ENCODE data around the gene TBC1D22B.
"Not testable (repeated sequence)": the region's sequence is repeated elsewhere in the genome, so short reads cannot be mapped to it uniquely, and the experiment has no call there.

Gene TBC1D22B

GRCh38 chr6:37289931-37290330, 32.4 kb downstream of the TBC1D22B start:
- DNase-seq = no peak
- Mint-ChIP-seq H3K4me1 (ENCODE audit: low read depth) (peaks cover 30% of the 10 kb centered on the region), H3K4me3 (no peak overlapping the region), H3K36me3 (ENCODE audit: low read depth) (peaks cover 80% of the 10 kb centered on the region), H3K27ac (peak overlapping the region; percentile 82), H3K27me3 (no peaks in the 10 kb centered on the region), H3K9me3 (no peaks in the 10 kb centered on the region)

GRCh38 chr6:37293426-37293825, 35.9 kb downstream of the TBC1D22B start:
- H3K4me3 Mint-ChIP-seq = no peak overlapping the region
- peaks cover 17% of the 10 kb centered on the region for H3K4me1 Mint-ChIP-seq (ENCODE audit: low read depth)
- H3K9me3 Mint-ChIP-seq = no peaks in the 10 kb centered on the region
- peaks cover 74% of the 10 kb centered on the region for H3K36me3 Mint-ChIP-seq (ENCODE audit: low read depth)
- DNase-seq = no peak
- H3K27me3 Mint-ChIP-seq = no peaks in the 10 kb centered on the region
- H3K27ac Mint-ChIP-seq = no peak overlapping the region

- not testable (repeated sequence) for H3K27me3 Mint-ChIP-seq; H3K4me1 Mint-ChIP-seq (ENCODE audit: low read depth); H3K4me3 Mint-ChIP-seq; H3K27ac Mint-ChIP-seq; H3K9me3 Mint-ChIP-seq; DNase-seq
- peaks cover 73% of the 10 kb centered on the region for H3K36me3 Mint-ChIP-seq (ENCODE audit: low read depth)
Measured at GRCh38 chr6:37297637-37298036, 40.1 kb downstream of the TBC1D22B start.

- Mint-ChIP-seq H3K27me3 (no peaks in the 10 kb centered on the region), H3K36me3 (ENCODE audit: low read depth) (peaks cover 76% of the 10 kb centered on the region), H3K9me3 (no peaks in the 10 kb centered on the region), H3K27ac (no peak overlapping the region), H3K4me1 (ENCODE audit: low read depth) (peaks cover 3% of the 10 kb centered on the region), H3K4me3 (no peak overlapping the region)
- no peak for DNase-seq
Measured at GRCh38 chr6:37298958-37299357, 41.4 kb downstream of the TBC1D22B start.

- peaks cover 80% of the 10 kb centered on the region for H3K36me3 Mint-ChIP-seq (ENCODE audit: low read depth)
- H3K27me3 Mint-ChIP-seq = no peaks in the 10 kb centered on the region
- H3K27ac Mint-ChIP-seq = no peak overlapping the region
- H3K9me3 Mint-ChIP-seq = no peaks in the 10 kb centered on the region
- no peak overlapping the region for H3K4me3 Mint-ChIP-seq
- DNase-seq = no peak
- peaks cover 3% of the 10 kb centered on the region for H3K4me1 Mint-ChIP-seq (ENCODE audit: low read depth)
Measured at GRCh38 chr6:37299990-37300389, 42.4 kb downstream of the TBC1D22B start.

GRCh38 chr6:37302086-37302686, 44.6 kb downstream of the TBC1D22B start:
- DNase-seq = no peak
- Mint-ChIP-seq H3K4me3 (no peak overlapping the region), H3K4me1 (ENCODE audit: low read depth) (peaks cover 3% of the 10 kb centered on the region), H3K9me3 (no peaks in the 10 kb centered on the region), H3K36me3 (ENCODE audit: low read depth) (peaks cover 81% of the 10 kb centered on the region), H3K27me3 (no peaks in the 10 kb centered on the region), H3K27ac (no peak overlapping the region)

- peaks cover 3% of the 10 kb centered on the region for H3K4me1 Mint-ChIP-seq (ENCODE audit: low read depth)
- H3K27ac Mint-ChIP-seq = no peak overlapping the region
- H3K27me3 Mint-ChIP-seq = no peaks in the 10 kb centered on the region
- DNase-seq = no peak
- H3K36me3 Mint-ChIP-seq (ENCODE audit: low read depth) = peaks cover 79% of the 10 kb centered on the region
- H3K9me3 Mint-ChIP-seq = no peaks in the 10 kb centered on the region
- no peak overlapping the region for H3K4me3 Mint-ChIP-seq
Measured at GRCh38 chr6:37303091-37303660, 45.6 kb downstream of the TBC1D22B start.

GRCh38 chr6:37303891-37304503, 46.4 kb downstream of the TBC1D22B start:
- Mint-ChIP-seq H3K36me3 (ENCODE audit: low read depth) (peaks cover 78% of the 10 kb centered on the region), H3K4me3 (no peak overlapping the region), H3K4me1 (ENCODE audit: low read depth) (peaks cover under 1% of the 10 kb centered on the region), H3K27ac (no peak overlapping the region), H3K27me3 (no peaks in the 10 kb centered on the region), H3K9me3 (no peaks in the 10 kb centered on the region)
- no peak for DNase-seq

GRCh38 chr6:37304766-37305165, 47.2 kb downstream of the TBC1D22B start:
- Mint-ChIP-seq H3K9me3 (no peaks in the 10 kb centered on the region), H3K4me1 (ENCODE audit: low read depth) (no peaks in the 10 kb centered on the region), H3K27me3 (no peaks in the 10 kb centered on the region), H3K36me3 (ENCODE audit: low read depth) (peaks cover 75% of the 10 kb centered on the region), H3K27ac (no peak overlapping the region), H3K4me3 (no peak overlapping the region)
- DNase-seq = no peak

GRCh38 chr6:37305841-37306425, 48.4 kb downstream of the TBC1D22B start:
- DNase-seq = no peak
- Mint-ChIP-seq H3K4me3 (no peak overlapping the region), H3K9me3 (no peaks in the 10 kb centered on the region), H3K4me1 (ENCODE audit: low read depth) (no peaks in the 10 kb centered on the region), H3K36me3 (ENCODE audit: low read depth) (peaks cover 68% of the 10 kb centered on the region), H3K27ac (no peak overlapping the region), H3K27me3 (no peaks in the 10 kb centered on the region)

GRCh38 chr6:37306624-37307222, 49.2 kb downstream of the TBC1D22B start:
- no peak overlapping the region for H3K4me3 Mint-ChIP-seq

GRCh38 chr6:37307484-37307883, 49.9 kb downstream of the TBC1D22B start:
- H3K4me1 Mint-ChIP-seq (ENCODE audit: low read depth); H3K4me3 Mint-ChIP-seq; H3K27me3 Mint-ChIP-seq; H3K9me3 Mint-ChIP-seq; H3K27ac Mint-ChIP-seq; DNase-seq: not testable (repeated sequence)
- peaks cover 67% of the 10 kb centered on the region for H3K36me3 Mint-ChIP-seq (ENCODE audit: low read depth)

More at GRCh38 chr6:37306624-37307222, 49.2 kb downstream of the TBC1D22B start:
- no peaks in the 10 kb centered on the region for H3K4me1 Mint-ChIP-seq (ENCODE audit: low read depth)
- H3K27ac Mint-ChIP-seq = no peak overlapping the region
- H3K36me3 Mint-ChIP-seq (ENCODE audit: low read depth) = peaks cover 67% of the 10 kb centered on the region
- no peak for DNase-seq
- H3K9me3 Mint-ChIP-seq = no peaks in the 10 kb centered on the region
- H3K27me3 Mint-ChIP-seq = no peaks in the 10 kb centered on the region

GRCh38 chr6:37308069-37308815, 50.7 kb downstream of the TBC1D22B start:
- no peak overlapping the region for H3K27ac Mint-ChIP-seq
- H3K4me3 Mint-ChIP-seq = no peak overlapping the region
- no peaks in the 10 kb centered on the region for H3K27me3 Mint-ChIP-seq
- no peak for DNase-seq
- no peaks in the 10 kb centered on the region for H3K9me3 Mint-ChIP-seq
- no peaks in the 10 kb centered on the region for H3K4me1 Mint-ChIP-seq (ENCODE audit: low read depth)
- H3K36me3 Mint-ChIP-seq (ENCODE audit: low read depth) = peaks cover 64% of the 10 kb centered on the region

GRCh38 chr6:37309046-37309445, 51.5 kb downstream of the TBC1D22B start:
- H3K4me1 Mint-ChIP-seq (ENCODE audit: low read depth) = no peaks in the 10 kb centered on the region
- H3K36me3 Mint-ChIP-seq (ENCODE audit: low read depth) = peaks cover 63% of the 10 kb centered on the region
- H3K4me3 Mint-ChIP-seq = no peak overlapping the region
- no peaks in the 10 kb centered on the region for H3K9me3 Mint-ChIP-seq
- no peak overlapping the region for H3K27ac Mint-ChIP-seq
- no peaks in the 10 kb centered on the region for H3K27me3 Mint-ChIP-seq
- no peak for DNase-seq

All from activated T-cell treated with anti-CD3 and anti-CD28 coated beads, Interleukin-2, amount 50 U/mL, for 24 hours (primary cell).